ENCODE results near the gene HIVEP2.

Gene HIVEP2

GRCh38 chr6:142916881-142917280 lies 28.1 kb downstream of the HIVEP2 start:
- no peak for FAIRE-seq

- FAIRE-seq = no peak
Measured at GRCh38 chr6:142914937-142915697, 29.9 kb downstream of the HIVEP2 start.

- no peak for FAIRE-seq
Measured at GRCh38 chr6:142914369-142914768, 30.6 kb downstream of the HIVEP2 start.

GRCh38 chr6:142913511-142914047 lies 31.4 kb downstream of the HIVEP2 start:
- no peak for FAIRE-seq

- FAIRE-seq = no peak
Measured at GRCh38 chr6:142913036-142913510, 31.9 kb downstream of the HIVEP2 start.

GRCh38 chr6:142912125-142912524 lies 32.9 kb downstream of the HIVEP2 start:
- no peak for FAIRE-seq

GRCh38 chr6:142911430-142911829 lies 33.5 kb downstream of the HIVEP2 start:
- no peak for FAIRE-seq

GRCh38 chr6:142909686-142910085 lies 35.3 kb downstream of the HIVEP2 start:
- FAIRE-seq = no peak

- FAIRE-seq = no peak
Measured at GRCh38 chr6:142908235-142908634, 36.7 kb downstream of the HIVEP2 start.

GRCh38 chr6:142907544-142907943 lies 37.4 kb downstream of the HIVEP2 start:
- no peak for FAIRE-seq

- FAIRE-seq = no peak
Measured at GRCh38 chr6:142906945-142907470, 38.0 kb downstream of the HIVEP2 start.

- no peak for FAIRE-seq
Measured at GRCh38 chr6:142903812-142904211, 41.2 kb downstream of the HIVEP2 start.

GRCh38 chr6:142902636-142903053 lies 42.3 kb downstream of the HIVEP2 start:
- FAIRE-seq = no peak

- FAIRE-seq = no peak
Measured at GRCh38 chr6:142901611-142902010, 43.4 kb downstream of the HIVEP2 start.

GRCh38 chr6:142900227-142900971 lies 44.6 kb downstream of the HIVEP2 start:
- FAIRE-seq = no peak

- no peak for FAIRE-seq
Measured at GRCh38 chr6:142898927-142899895, 45.8 kb downstream of the HIVEP2 start.

GRCh38 chr6:142897659-142898058 lies 47.3 kb downstream of the HIVEP2 start:
- FAIRE-seq = no peak

- FAIRE-seq = no peak
Measured at GRCh38 chr6:142896732-142897131, 48.2 kb downstream of the HIVEP2 start.

- FAIRE-seq = no peak
Measured at GRCh38 chr6:142893088-142893487, 51.9 kb downstream of the HIVEP2 start.

GRCh38 chr6:142892254-142893021 lies 52.5 kb downstream of the HIVEP2 start:
- FAIRE-seq = no peak

GRCh38 chr6:142891454-142891853 lies 53.5 kb downstream of the HIVEP2 start:
- no peak for FAIRE-seq

GRCh38 chr6:142888456-142888855 lies 56.5 kb downstream of the HIVEP2 start:
- no peak for FAIRE-seq
